Measurements from ENCODE around the gene FCHSD1.

DNA sequence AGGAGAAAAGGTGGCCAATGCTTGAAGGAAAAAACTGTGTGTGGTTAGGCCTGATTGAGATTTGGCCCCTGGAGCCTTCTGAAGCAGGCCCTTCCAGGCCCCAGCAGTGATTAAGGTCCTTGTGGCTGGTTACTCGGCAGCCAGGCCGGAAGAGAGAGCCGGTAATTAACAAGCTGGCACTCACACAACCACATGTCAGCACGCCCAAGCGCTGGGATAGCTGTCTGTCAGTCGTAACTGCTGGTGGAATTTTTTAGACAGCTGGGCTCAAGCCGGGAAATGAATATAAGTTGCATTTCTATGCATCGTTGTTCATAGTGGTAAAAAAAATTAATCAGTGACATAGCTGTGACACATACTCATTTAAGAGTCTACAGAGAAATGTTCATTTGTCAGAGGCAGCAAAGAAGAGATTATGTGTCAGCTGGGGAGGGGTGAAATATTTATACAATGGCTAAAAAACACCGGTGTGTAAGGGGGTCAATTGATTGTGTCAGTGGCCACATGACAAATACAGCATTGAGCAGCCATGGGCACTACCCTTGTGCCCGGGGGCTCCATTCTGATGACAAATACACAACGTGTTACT lies 44.5 kb upstream of the FCHSD1 start:
- TF ChIP-seq, protein P1, sequence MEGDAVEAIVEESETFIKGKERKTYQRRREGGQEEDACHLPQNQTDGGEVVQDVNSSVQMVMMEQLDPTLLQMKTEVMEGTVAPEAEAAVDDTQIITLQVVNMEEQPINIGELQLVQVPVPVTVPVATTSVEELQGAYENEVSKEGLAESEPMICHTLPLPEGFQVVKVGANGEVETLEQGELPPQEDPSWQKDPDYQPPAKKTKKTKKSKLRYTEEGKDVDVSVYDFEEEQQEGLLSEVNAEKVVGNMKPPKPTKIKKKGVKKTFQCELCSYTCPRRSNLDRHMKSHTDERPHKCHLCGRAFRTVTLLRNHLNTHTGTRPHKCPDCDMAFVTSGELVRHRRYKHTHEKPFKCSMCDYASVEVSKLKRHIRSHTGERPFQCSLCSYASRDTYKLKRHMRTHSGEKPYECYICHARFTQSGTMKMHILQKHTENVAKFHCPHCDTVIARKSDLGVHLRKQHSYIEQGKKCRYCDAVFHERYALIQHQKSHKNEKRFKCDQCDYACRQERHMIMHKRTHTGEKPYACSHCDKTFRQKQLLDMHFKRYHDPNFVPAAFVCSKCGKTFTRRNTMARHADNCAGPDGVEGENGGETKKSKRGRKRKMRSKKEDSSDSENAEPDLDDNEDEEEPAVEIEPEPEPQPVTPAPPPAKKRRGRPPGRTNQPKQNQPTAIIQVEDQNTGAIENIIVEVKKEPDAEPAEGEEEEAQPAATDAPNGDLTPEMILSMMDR (IDR thresholded peaks at IDR 0.05) = no peak
- TF ChIP-seq POLR2A (IDR thresholded peaks at IDR 0.05) = no peak
- TF ChIP-seq POLR2AphosphoS5 (IDR thresholded peaks at IDR 0.05) = no peak
